H1 (cell line): Measurements from ENCODE around the gene ERCC3. TPM values are rescaled to one million over a fixed set of nuclear protein-coding genes. Genes with fewer than 3 reads are reported as not detected.

Experiments used
- CTCF ChIA-PET: fragments of 300-600 bp; sonication (Branson Sonifier 250); formaldehyde crosslinking; loops from one replicate; lab custom pipeline; 2021; ENCODE audit not compliant: partially characterized antibody; lab: Charles Lee
- POLR2A ChIA-PET: fragments of 300-600 bp; sonication (Branson Sonifier 250); formaldehyde crosslinking; loops from one replicate; lab custom pipeline; 2021; ENCODE audit warnings: inconsistent platforms; ENCODE audit not compliant: partially characterized antibody; lab: Charles Lee
- DNase-seq, 2 experiments: peaks; one replicate each; pipeline versions ENCODE4 v3.0.0 to v3.0.0-alpha.2; 2010 to 2022; ENCODE audit warnings: low spot score in 2 of 2, low read depth in 1 of 2, mixed read lengths in 1 of 2
- FAIRE-seq: peaks from 2 replicates; lab custom pipeline; 2011; peaks lifted over from hg19 to GRCh38; lab: Jason Lieb, UNC
- H2AFZ ChIP-seq: 2 replicates; pipeline ENCODE4 v1.8.1; 2012; ENCODE audit warnings: low read length, inconsistent platforms
- H2AK5ac ChIP-seq: 2 replicates; pipeline ENCODE4 v1.6.1; 2013; ENCODE audit warnings: low read depth, low read length
- H2BK120ac ChIP-seq: replicated peaks from 2 replicates; pipeline ENCODE3; 2013; ENCODE audit warnings: low read depth, low read length, inconsistent platforms
- H2BK12ac ChIP-seq: 2 replicates; pipeline ENCODE4 v1.6.1; 2013; ENCODE audit warnings: low read depth, low read length
- H2BK15ac ChIP-seq: 2 replicates; pipeline ENCODE4 v1.6.1; 2013; ENCODE audit warnings: low read length
- H2BK20ac ChIP-seq: 2 replicates; pipeline ENCODE4 v1.6.1; 2013; ENCODE audit warnings: low read length
- H2BK5ac ChIP-seq: 2 replicates; pipeline ENCODE4 v1.6.1; 2013; ENCODE audit warnings: low read depth, low read length
- H3K14ac ChIP-seq: 2 replicates; pipeline ENCODE4 v1.6.1; 2013; ENCODE audit warnings: inconsistent platforms; ENCODE audit not compliant: insufficient read length
- H3K18ac ChIP-seq: 2 replicates; pipeline ENCODE4 v1.6.1; 2013; ENCODE audit warnings: low read length; ENCODE audit errors: extremely low read depth
- H3K23ac ChIP-seq: 2 replicates; pipeline ENCODE4 v1.6.1; 2013; ENCODE audit warnings: inconsistent platforms; ENCODE audit not compliant: insufficient read length
- H3K23me2 ChIP-seq: 2 replicates; pipeline ENCODE4 v1.6.1; 2013; ENCODE audit warnings: low read depth, low read length
- H3K27ac ChIP-seq: 2 replicates; pipeline ENCODE4 v1.6.1; 2011; ENCODE audit warnings: low read depth, low read length, inconsistent platforms
- H3K27me3 ChIP-seq, 4 experiments: replicated peaks in 1 of 4; 1 replicate in 1 of 4; 2 replicates in 3 of 4; pipeline versions ENCODE4 v1.6.1 to v1.8.1; 2011 to 2013; ENCODE audit warnings: low read length in 3 of 4, mild to moderate bottlenecking in 3 of 4, inconsistent platforms in 2 of 4, mixed read lengths in 2 of 4, moderate library complexity in 1 of 4; ENCODE audit not compliant: control insufficient read depth in 3 of 4, insufficient read depth in 3 of 4; ENCODE audit errors: extremely low read depth in 1 of 4
- H3K36me3 ChIP-seq, 4 experiments: 2 replicates each; pipeline versions ENCODE4 v1.6.1 to v1.8.1; 2011 to 2013; ENCODE audit warnings: mild to moderate bottlenecking in 4 of 4, low read length in 3 of 4, moderate library complexity in 2 of 4, control low read depth in 1 of 4, inconsistent platforms in 1 of 4; ENCODE audit not compliant: insufficient read depth in 4 of 4, control insufficient read depth in 2 of 4
- H3K4ac ChIP-seq: replicated peaks from 2 replicates; pipeline ENCODE3; 2013; ENCODE audit warnings: low read length, low read depth, mixed read lengths, inconsistent platforms; ENCODE audit not compliant: insufficient read length
- H3K4me1 ChIP-seq, 4 experiments: replicated peaks in 1 of 4; 1 replicate in 1 of 4; 2 replicates in 3 of 4; pipeline versions ENCODE4 v1.6.1 to v1.8.1; 2011 to 2013; ENCODE audit warnings: low read length in 3 of 4, inconsistent platforms in 2 of 4, mixed read lengths in 1 of 4; ENCODE audit not compliant: insufficient read depth in 4 of 4, control insufficient read depth in 3 of 4
- H3K4me2 ChIP-seq, 2 experiments: 2 replicates each; pipeline versions ENCODE4 v1.6.1 to v1.8.1; 2011 to 2013; ENCODE audit warnings: low read depth in 2 of 2, low read length in 2 of 2, control low read depth in 1 of 2, inconsistent platforms in 1 of 2, mild to moderate bottlenecking in 1 of 2; ENCODE audit not compliant: insufficient read depth in 1 of 2
- H3K4me3 ChIP-seq, 4 experiments: fragments of 200-600, 300-600 bp in 1 of 4; sonication (generic), shearing (Covaris generic), sonication (Bioruptor Twin) in 1 of 4; 2 replicates each; pipeline versions ENCODE4 v1.5.1 to v1.8.1; 2011 to 2016; ENCODE audit warnings: low read length in 4 of 4, low read depth in 3 of 4, control low read depth in 2 of 4, inconsistent platforms in 2 of 4, mild to moderate bottlenecking in 2 of 4, mixed read lengths in 1 of 4, moderate library complexity in 1 of 4; ENCODE audit not compliant: insufficient read depth in 2 of 4; ENCODE audit errors: extremely low read depth in 1 of 4
- H3K56ac ChIP-seq: replicated peaks from 2 replicates; pipeline ENCODE3; 2013; ENCODE audit warnings: low read depth, mild to moderate bottlenecking, mixed read lengths, low read length, inconsistent platforms; ENCODE audit not compliant: insufficient read length
- H3K79me1 ChIP-seq: 2 replicates; pipeline ENCODE4 v1.6.1; 2013; ENCODE audit warnings: low read depth, low read length, control low read depth
- H3K79me2 ChIP-seq, 2 experiments: 2 replicates each; pipeline versions ENCODE4 v1.6.1 to v1.8.1; 2012 to 2013; ENCODE audit warnings: low read length in 2 of 2, mild to moderate bottlenecking in 2 of 2, inconsistent platforms in 1 of 2; ENCODE audit not compliant: insufficient read depth in 2 of 2, control insufficient read depth in 1 of 2
- H3K9ac ChIP-seq, 4 experiments: replicated peaks in 1 of 4; 1 replicate in 1 of 4; 2 replicates in 3 of 4; pipeline versions ENCODE4 v1.6.1 to v1.8.1; 2011 to 2013; ENCODE audit warnings: low read depth in 3 of 4, low read length in 3 of 4, control low read depth in 2 of 4, mild to moderate bottlenecking in 2 of 4, moderate library complexity in 2 of 4, inconsistent platforms in 1 of 4; ENCODE audit errors: extremely low read depth in 1 of 4
- H3K9me3 ChIP-seq, 2 experiments: 2 replicates each; pipeline versions ENCODE4 v1.6.1 to v1.8.1; 2012 to 2013; ENCODE audit warnings: mild to moderate bottlenecking in 2 of 2, moderate library complexity in 2 of 2, control low read depth in 1 of 2, inconsistent platforms in 1 of 2, low read depth in 1 of 2, low read length in 1 of 2, mixed read lengths in 1 of 2; ENCODE audit not compliant: insufficient read depth in 2 of 2
- H4K20me1 ChIP-seq, 2 experiments: replicated peaks in 1 of 2; 2 replicates each; pipeline versions ENCODE3 to v1.8.1; 2011 to 2013; ENCODE audit warnings: inconsistent platforms in 2 of 2, low read length in 2 of 2, mild to moderate bottlenecking in 1 of 2; ENCODE audit not compliant: insufficient read depth in 2 of 2, control insufficient read depth in 1 of 2
- H4K5ac ChIP-seq: 2 replicates; pipeline ENCODE4 v1.6.1; 2013; ENCODE audit warnings: low read length, low read depth, mixed read lengths, inconsistent platforms; ENCODE audit not compliant: insufficient read length
- H4K8ac ChIP-seq: 2 replicates; pipeline ENCODE4 v1.8.0; 2013; ENCODE audit warnings: mild to moderate bottlenecking, moderate library complexity, low read length, inconsistent platforms; ENCODE audit not compliant: insufficient read depth; ENCODE audit errors: extremely low read depth
- H4K91ac ChIP-seq: replicated peaks from 2 replicates; pipeline ENCODE3; 2013; ENCODE audit warnings: low read length, mixed read lengths, inconsistent platforms; ENCODE audit not compliant: insufficient read length
- ASH2L ChIP-seq: fragments of 200-600, 300-600 bp; sonication (generic); IDR thresholded peaks from one replicate; pipeline ENCODE4 v1.7.1; 2017; ENCODE audit warnings: low read length
- CREB1 ChIP-seq: IDR thresholded peaks from 2 replicates; pipeline ENCODE4 v1.6.1; 2012; ENCODE audit warnings: inconsistent platforms
- CTBP2 ChIP-seq: IDR thresholded peaks from 2 replicates; pipeline ENCODE4 v1.7.0; 2011; ENCODE audit warnings: borderline replicate concordance, mild to moderate bottlenecking, moderate library complexity, mixed read lengths, low read length; ENCODE audit not compliant: insufficient read depth, insufficient read length
- EGR1 ChIP-seq: IDR thresholded peaks from 2 replicates; pipeline ENCODE4 v1.6.1; 2011; ENCODE audit warnings: low read depth, low read length, borderline replicate concordance
- KDM4A ChIP-seq: IDR thresholded peaks from one replicate; pipeline ENCODE4 v1.7.1; 2012; ENCODE audit warnings: low read depth, mild to moderate bottlenecking, moderate library complexity, low read length, inconsistent platforms; ENCODE audit not compliant: severe bottlenecking
- RXRA ChIP-seq: IDR thresholded peaks from 2 replicates; pipeline ENCODE4 v1.6.1; 2011; ENCODE audit warnings: low read depth, mild to moderate bottlenecking, low read length, moderate library complexity; ENCODE audit not compliant: insufficient read depth
- TBP ChIP-seq: IDR thresholded peaks from 2 replicates; pipeline ENCODE4 v1.6.1; 2011; ENCODE audit warnings: low read depth, low read length, improper control_type of control experiment
- WGBS, 2 experiments: shearing (Covaris generic) in 1 of 2; methylation state at CpG; one replicate each; pipeline versions ENCODE4 v1.1.6 to v1.1.7; 2013 to 2015; ENCODE audit warnings: low lambda C conversion rate in 2 of 2, mixed read lengths in 2 of 2, inconsistent platforms in 1 of 2, low coverage in 1 of 2, missing lambda C conversion rate in 1 of 2; ENCODE audit not compliant: insufficient replicate concordance in 2 of 2, insufficient coverage in 1 of 2, insufficient read length in 1 of 2; ENCODE audit errors: extremely low coverage in 1 of 2, missing lambda C conversion rate in 1 of 2; 5-methylcytosine and 5-hydroxymethylcytosine counted together
- polyA plus RNA-seq, 7 experiments: library from polyadenylated mRNA; depleted of rRNA in 3 of 7; stranded (reverse) in 5 of 7; unstranded in 2 of 7; fragments of >200 nt in 5 of 7; fragments of 200-250 nt in 2 of 7; gene quantifications; 1 replicate in 5 of 7; 2 replicates in 1 of 7; 4 replicates in 1 of 7; pipeline versions ENCODE4 v1.2.1 to v1.2.3, GENCODE V29; 2011 to 2013; ENCODE audit warnings: missing spikeins in 2 of 7, mixed read lengths in 2 of 7
- total RNA-seq: library from RNA; stranded (reverse); fragmentation: NEBNext Ultra II Directional; extraction: Animal tissue kit (Norgen Biotek cat#: 25700); gene quantifications from 2 replicates; pipeline ENCODE4 v1.2.1, GENCODE V29; 2021
- TF ChIP-seq, protein P1 (sequence below): IDR thresholded peaks from 2 replicates; pipeline ENCODE4 v1.6.1; 2012; ENCODE audit warnings: inconsistent platforms

The ERCC3 gene
- total and polyA plus RNA-seq, 2 of the 8 experiments (the other 6 are each of a cell fraction or from before 2014, with no cell fraction given): 41.8 to 48.9 TPM

DNA sequence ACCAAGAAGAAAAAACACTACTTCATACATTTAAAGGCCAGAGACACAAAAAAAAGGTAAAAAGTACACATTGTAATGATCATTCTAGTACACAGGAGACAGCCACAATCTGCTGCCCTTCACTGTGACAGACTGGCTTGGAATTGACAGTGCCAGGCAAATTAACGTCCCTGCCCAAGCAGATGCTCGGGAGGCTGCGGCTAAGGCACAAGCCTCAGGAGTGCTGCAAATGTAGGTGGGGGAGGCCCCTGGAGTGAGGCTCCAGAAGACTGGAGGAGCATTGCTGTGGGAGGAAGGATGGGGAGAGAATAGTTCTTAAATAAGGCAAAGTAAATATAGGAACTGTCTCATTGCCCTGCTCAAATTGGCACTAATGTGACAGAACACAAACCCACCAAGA, 18.6 kb downstream of the ERCC3 start:
- no peak overlapping the region for H3K4me2 ChIP-seq
- H3K79me1 ChIP-seq: peaks cover 5% of the 10 kb centered on the region; the same call in 1 of the 2 replicates
- TF ChIP-seq EGR1 (no peak), CTBP2 (no peak), CREB1 (no peak), KDM4A (no peak), RXRA (no peak), TBP (no peak), ASH2L (no peak)
- TF ChIP-seq, protein P1, sequence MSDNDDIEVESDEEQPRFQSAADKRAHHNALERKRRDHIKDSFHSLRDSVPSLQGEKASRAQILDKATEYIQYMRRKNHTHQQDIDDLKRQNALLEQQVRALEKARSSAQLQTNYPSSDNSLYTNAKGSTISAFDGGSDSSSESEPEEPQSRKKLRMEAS: no peak
- no peak for FAIRE-seq
- H3K4me3 ChIP-seq: no peak overlapping the region
- POLR2A ChIA-PET: interaction anchor here (1.3 kb wide), 1 partner anchor 15 kb away, joined by 4 read pairs; no protein-coding TSS in a partner anchor
- H3K36me3 ChIP-seq: peaks cover 43 to 80% (median 67%) of the 10 kb centered on the region in 4 experiments
- no peak overlapping the region for H3K14ac ChIP-seq
- H2AK5ac ChIP-seq: no peak overlapping the region
- no peak overlapping the region for H2BK20ac ChIP-seq
- H3K4ac ChIP-seq: no peak overlapping the region
- DNase-seq: no peak
- H3K4me1 ChIP-seq: no peaks in the 10 kb centered on the region
- H3K23me2 ChIP-seq: no peaks in the 10 kb centered on the region
- no peak overlapping the region for H3K56ac ChIP-seq
- H4K5ac ChIP-seq: no peak overlapping the region
- H4K20me1 ChIP-seq: peaks cover 4 to 5% of the 10 kb centered on the region in 2 experiments
- H3K27me3 ChIP-seq: no peaks in the 10 kb centered on the region
- WGBS, 2 experiments: 85% methylated on average over 3 of the region's 3 CpGs; no CpG with 5 or more reads in 1 of the 2 experiments
- no peak overlapping the region for H2BK12ac ChIP-seq
- no peaks in the 10 kb centered on the region for H3K79me2 ChIP-seq
- H2BK5ac ChIP-seq: no peak overlapping the region
- H3K18ac ChIP-seq: no peak overlapping the region
- H3K23ac ChIP-seq: no peak overlapping the region
- no peaks in the 10 kb centered on the region for H3K9me3 ChIP-seq
- H4K8ac ChIP-seq: no peak overlapping the region
- H3K9ac ChIP-seq: no peak overlapping the region
- H2AFZ ChIP-seq: no peak overlapping the region
- no peak overlapping the region for H4K91ac ChIP-seq
- no peak overlapping the region for H2BK120ac ChIP-seq
- H2BK15ac ChIP-seq: no peak overlapping the region
- H3K27ac ChIP-seq: no peak overlapping the region
- CTCF ChIA-PET: interaction anchor here (0.6 to 3.1 kb wide), 3 partner anchors 74 to 189 kb away, joined by 3 to 7 read pairs (median 4); no protein-coding TSS in a partner anchor
